ENCODE data around the gene TCHP. TPM values are rescaled to one million over a fixed set of nuclear protein-coding genes. Genes with fewer than 3 reads are reported as not detected.

Gene TCHP
- total RNA-seq, 1 donor from 2014 or later, result 9.8 TPM

DNA sequence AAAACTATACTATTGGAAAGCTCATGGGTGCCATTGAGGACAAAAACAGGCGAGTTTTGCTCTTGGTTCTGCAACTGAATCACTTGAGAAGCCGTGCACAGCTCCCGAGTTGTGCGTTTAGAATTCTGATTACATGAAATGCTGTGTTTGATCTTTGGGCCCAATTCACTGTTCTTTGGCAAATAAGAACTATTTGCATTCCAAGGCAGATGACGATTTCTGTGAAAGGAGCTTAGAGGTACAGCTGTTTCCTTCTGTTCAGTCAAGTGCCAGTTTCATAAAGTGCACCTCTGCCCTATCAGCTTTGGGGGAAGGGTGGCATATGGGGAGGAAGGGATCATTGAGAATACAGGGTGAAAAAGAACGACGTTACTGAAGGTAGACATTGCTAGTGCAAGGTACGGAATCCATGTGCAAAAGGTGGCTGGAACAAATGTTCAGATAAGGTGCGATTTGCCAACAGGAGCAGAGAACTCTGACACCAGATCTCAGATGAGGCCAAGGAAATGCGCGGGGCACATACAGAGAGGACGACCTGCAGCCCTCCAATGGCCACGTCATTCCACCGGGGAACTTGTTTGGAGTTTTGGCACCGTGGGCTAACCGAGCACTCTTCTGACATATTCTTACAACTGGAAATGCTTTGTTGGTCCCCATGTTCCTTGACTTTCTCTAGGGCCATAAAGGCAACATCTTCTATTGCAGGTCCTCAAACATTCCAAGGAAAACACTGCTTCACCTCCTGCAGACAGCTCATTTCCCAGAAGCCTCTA lies 30.1 kb downstream of the TCHP start:
- H3K27ac Mint-ChIP-seq (ENCODE audit: unreplicated experiment), result no peak overlapping the region
- H3K4me1 Mint-ChIP-seq (ENCODE audit: low read depth), result no peaks in the 10 kb centered on the region
- no peaks in the 10 kb centered on the region for H3K9me3 Mint-ChIP-seq (ENCODE audit: low read depth)
- TF ChIP-seq, protein P1, sequence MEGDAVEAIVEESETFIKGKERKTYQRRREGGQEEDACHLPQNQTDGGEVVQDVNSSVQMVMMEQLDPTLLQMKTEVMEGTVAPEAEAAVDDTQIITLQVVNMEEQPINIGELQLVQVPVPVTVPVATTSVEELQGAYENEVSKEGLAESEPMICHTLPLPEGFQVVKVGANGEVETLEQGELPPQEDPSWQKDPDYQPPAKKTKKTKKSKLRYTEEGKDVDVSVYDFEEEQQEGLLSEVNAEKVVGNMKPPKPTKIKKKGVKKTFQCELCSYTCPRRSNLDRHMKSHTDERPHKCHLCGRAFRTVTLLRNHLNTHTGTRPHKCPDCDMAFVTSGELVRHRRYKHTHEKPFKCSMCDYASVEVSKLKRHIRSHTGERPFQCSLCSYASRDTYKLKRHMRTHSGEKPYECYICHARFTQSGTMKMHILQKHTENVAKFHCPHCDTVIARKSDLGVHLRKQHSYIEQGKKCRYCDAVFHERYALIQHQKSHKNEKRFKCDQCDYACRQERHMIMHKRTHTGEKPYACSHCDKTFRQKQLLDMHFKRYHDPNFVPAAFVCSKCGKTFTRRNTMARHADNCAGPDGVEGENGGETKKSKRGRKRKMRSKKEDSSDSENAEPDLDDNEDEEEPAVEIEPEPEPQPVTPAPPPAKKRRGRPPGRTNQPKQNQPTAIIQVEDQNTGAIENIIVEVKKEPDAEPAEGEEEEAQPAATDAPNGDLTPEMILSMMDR (IDR thresholded peaks at IDR 0.05), result no peak
- no peak overlapping the region for H3K4me3 Mint-ChIP-seq (ENCODE audit: unreplicated experiment)
- H3K36me3 Mint-ChIP-seq (ENCODE audit: low read depth), result peaks cover 29% of the 10 kb centered on the region
- DNase-seq (ENCODE audit: low spot score), result peak; percentile 43
- H3K27me3 Mint-ChIP-seq (ENCODE audit: low read depth), result no peaks in the 10 kb centered on the region

DNA sequence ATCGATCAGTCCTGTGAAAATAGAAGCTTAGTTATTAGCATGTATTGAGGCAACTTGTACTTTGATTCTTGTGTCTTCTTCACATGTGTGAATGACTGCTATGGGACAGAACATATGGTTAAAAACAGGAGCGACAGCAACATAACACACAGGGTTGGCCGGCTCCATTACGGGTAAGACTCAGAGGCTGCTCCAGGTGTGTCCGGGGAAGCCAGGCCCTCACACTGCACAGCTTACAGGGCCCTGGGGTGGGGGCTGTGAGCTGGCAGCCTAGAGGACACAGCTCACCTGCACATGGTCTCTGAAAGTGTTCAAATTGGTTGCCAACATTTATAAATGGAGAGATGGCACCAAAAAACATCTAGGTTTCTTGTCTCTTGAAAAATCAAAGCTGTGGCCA lies 31.1 kb downstream of the TCHP start:
- Mint-ChIP-seq H3K27ac (ENCODE audit: unreplicated experiment) (no peak overlapping the region), H3K9me3 (ENCODE audit: low read depth) (no peaks in the 10 kb centered on the region), H3K4me1 (ENCODE audit: low read depth) (no peaks in the 10 kb centered on the region), H3K27me3 (ENCODE audit: low read depth) (no peaks in the 10 kb centered on the region), H3K36me3 (ENCODE audit: low read depth) (peaks cover 33% of the 10 kb centered on the region), H3K4me3 (ENCODE audit: unreplicated experiment) (no peak overlapping the region)
- TF ChIP-seq, protein P1 (IDR thresholded peaks at IDR 0.05), result no peak
- DNase-seq (ENCODE audit: low spot score), result peak; percentile 57

DNA sequence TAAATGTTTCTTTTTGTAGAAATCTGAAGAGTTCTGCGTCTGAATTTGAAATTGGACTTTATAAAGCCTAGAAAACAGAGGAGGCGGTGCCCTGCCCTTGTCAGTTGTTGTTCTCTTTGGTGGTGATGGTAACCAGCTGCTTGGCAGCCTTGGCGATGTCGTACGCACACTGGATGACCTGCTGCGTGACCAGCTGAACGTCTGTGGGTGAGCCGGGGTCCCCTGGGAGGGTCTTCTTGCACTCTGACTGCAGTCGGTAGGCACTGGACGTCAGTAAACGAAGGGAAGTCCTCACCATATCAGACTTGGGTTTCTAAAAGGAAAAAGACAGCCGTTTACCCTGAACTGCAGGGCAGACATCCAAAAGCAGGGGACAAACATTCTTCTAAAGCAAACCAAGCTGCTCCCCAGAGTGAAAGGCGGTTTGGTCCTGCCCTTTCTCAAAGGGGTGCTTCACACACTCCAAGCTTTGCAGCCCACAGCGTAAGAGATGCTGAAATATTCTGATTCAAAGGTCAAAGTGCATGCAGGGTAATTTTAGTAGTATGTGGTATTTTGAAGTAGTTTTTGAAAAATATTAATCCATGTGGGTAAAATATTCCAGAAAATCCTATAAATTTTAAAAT lies 32.9 kb downstream of the TCHP start:
- Mint-ChIP-seq H3K4me3 (ENCODE audit: unreplicated experiment) (no peak overlapping the region), H3K27me3 (ENCODE audit: low read depth) (no peaks in the 10 kb centered on the region), H3K4me1 (ENCODE audit: low read depth) (no peaks in the 10 kb centered on the region), H3K27ac (ENCODE audit: unreplicated experiment) (no peak overlapping the region), H3K9me3 (ENCODE audit: low read depth) (no peaks in the 10 kb centered on the region), H3K36me3 (ENCODE audit: low read depth) (peaks cover 43% of the 10 kb centered on the region)
- no peak for DNase-seq (ENCODE audit: low spot score)
- TF ChIP-seq, protein P1 (IDR thresholded peaks at IDR 0.05), result no peak

DNA sequence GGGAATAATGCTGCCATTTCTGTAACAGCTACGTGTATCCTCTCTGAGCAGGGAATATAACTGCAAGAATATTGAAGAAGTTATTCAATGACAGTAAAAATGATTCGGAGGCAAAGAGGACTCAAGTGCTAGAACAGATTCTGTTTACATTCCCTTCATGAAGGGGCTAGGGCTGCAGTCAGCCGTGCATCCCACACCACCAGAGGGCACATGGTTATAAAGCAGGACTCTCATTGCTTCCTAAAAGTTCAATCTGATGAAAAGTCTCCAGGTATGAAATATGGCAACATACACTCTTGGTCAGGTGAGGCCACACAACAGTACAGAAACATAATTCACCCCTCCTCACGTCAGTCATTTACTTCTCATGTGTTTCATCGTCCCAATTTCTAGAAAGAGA lies 34.0 kb downstream of the TCHP start:
- Mint-ChIP-seq H3K4me3 (ENCODE audit: unreplicated experiment) (no peak overlapping the region), H3K9me3 (ENCODE audit: low read depth) (no peaks in the 10 kb centered on the region), H3K27me3 (ENCODE audit: low read depth) (no peaks in the 10 kb centered on the region), H3K4me1 (ENCODE audit: low read depth) (no peaks in the 10 kb centered on the region), H3K36me3 (ENCODE audit: low read depth) (peaks cover 50% of the 10 kb centered on the region), H3K27ac (ENCODE audit: unreplicated experiment) (no peak overlapping the region)
- DNase-seq (ENCODE audit: low spot score), result no peak
- TF ChIP-seq, protein P1 (IDR thresholded peaks at IDR 0.05), result peak; percentile 62

DNA sequence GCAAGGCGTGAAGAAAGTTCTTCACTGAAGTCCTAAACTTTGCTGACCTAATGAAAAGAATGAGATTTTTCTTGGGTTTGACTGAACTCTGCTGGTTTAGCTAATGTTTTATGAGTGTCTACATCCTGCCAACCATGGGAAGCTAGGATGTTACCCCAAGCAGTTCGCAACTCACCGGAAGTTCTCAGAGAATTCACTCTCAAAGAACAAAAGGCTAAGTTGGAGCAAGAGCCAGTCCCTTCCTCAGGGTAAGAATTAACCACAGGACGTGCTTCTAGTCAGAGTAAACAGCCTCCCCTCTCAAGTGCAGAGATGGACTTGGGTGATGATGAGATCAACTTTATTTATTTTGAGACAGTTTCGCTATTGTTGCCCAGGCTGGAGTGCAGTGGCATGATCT lies 37.3 kb downstream of the TCHP start:
- Mint-ChIP-seq H3K27me3 (ENCODE audit: low read depth) (no peaks in the 10 kb centered on the region), H3K36me3 (ENCODE audit: low read depth) (peaks cover 37% of the 10 kb centered on the region), H3K4me1 (ENCODE audit: low read depth) (no peaks in the 10 kb centered on the region), H3K4me3 (ENCODE audit: unreplicated experiment) (no peak overlapping the region), H3K9me3 (ENCODE audit: low read depth) (no peaks in the 10 kb centered on the region), H3K27ac (ENCODE audit: unreplicated experiment) (no peak overlapping the region)
- TF ChIP-seq, protein P1 (IDR thresholded peaks at IDR 0.05), result no peak
- DNase-seq (ENCODE audit: low spot score), result no peak

Measured in chondrocyte (in vitro differentiated cells).